Measurements from ENCODE around the gene METTL25B.

The METTL25B gene

DNA sequence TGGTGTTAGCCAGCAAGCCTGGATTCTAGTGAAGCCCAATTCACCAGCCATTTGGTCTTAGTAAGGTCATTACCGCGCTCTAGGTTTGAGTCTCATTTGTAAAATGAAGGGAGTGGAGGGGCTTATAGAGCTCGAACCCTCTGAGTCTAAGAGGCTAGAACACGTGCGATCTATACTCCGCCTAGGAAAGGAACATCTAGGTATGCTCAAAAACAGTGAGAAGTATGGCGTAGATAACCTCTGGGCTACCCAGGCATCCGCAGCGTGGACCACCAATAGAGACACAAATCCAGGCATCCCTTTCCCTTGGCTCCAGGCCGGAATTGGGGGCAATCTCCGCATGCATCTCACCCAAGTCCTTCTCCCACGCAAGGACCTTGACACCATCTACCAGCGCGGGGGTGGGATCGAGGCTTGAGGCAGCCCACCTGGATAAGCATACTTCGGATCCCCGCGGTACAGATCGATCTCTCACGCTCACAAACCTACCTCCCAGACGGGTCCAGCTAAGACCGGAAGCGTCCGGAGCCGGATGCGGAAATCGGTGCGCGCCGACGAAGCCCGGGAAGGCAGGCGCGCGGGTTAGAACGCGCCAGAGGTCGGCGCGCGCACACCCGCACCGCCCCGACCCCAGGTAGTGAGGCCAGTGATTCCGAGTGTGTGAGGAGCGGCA, at the start of gene METTL25B:
Gene METTL25B, plus strand, starts transcription at position 544 of the 673 bp plus-strand sequence. CDS start 636 bp downstream, outside the sequence.
- Histone ChIP-seq H3K36me3 (peaks cover 31% of the 10 kb centered on the region), H3K4me1 (ENCODE audit: control insufficient read depth in 1 of 2, insufficient read depth in 1 of 2, low read depth in 1 of 2, low read length in 1 of 2) (peaks cover 37 to 42% of the 10 kb centered on the region in 2 experiments), H3K27ac (peak within 1 kb of the TSS; percentile 98), H3K9me3 (no peaks in the 10 kb centered on the region), H3K4me3 (ENCODE audit: low read depth in 1 of 2, low read length in 1 of 2) (peak within 1 kb of the TSS; percentile 88 to 98), H3K27me3 (no peaks in the 10 kb centered on the region)
- TF ChIP-seq, protein P1, sequence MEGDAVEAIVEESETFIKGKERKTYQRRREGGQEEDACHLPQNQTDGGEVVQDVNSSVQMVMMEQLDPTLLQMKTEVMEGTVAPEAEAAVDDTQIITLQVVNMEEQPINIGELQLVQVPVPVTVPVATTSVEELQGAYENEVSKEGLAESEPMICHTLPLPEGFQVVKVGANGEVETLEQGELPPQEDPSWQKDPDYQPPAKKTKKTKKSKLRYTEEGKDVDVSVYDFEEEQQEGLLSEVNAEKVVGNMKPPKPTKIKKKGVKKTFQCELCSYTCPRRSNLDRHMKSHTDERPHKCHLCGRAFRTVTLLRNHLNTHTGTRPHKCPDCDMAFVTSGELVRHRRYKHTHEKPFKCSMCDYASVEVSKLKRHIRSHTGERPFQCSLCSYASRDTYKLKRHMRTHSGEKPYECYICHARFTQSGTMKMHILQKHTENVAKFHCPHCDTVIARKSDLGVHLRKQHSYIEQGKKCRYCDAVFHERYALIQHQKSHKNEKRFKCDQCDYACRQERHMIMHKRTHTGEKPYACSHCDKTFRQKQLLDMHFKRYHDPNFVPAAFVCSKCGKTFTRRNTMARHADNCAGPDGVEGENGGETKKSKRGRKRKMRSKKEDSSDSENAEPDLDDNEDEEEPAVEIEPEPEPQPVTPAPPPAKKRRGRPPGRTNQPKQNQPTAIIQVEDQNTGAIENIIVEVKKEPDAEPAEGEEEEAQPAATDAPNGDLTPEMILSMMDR (IDR thresholded peaks at IDR 0.05) = no peak

DNA sequence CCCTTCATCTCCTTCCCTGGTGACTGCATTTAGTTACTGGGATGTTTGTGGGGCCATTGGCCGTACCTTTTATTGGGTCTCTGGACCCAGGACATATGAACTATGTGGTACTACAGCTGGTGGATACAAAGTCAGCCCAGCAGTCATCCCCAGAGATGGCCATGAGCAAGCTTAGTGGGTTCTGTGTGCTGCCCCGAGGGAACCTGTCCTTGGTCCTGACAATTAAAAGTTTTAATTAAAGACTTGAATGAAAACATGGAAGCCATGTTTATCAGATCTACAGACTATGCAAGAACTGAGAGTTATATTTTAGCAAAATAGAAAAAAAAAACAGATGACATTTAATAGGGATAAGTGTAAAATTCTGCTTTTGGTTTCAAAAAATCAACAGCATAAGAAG, 48.2 kb upstream of the METTL25B start:
- H3K9me3 ChIP-seq = no peaks in the 10 kb centered on the region
- TF ChIP-seq, protein P1 (IDR thresholded peaks at IDR 0.05) = no peak
- peaks cover 100% of the 10 kb centered on the region for H3K27me3 ChIP-seq
- H3K4me3 ChIP-seq (ENCODE audit: low read depth in 1 of 2, low read length in 1 of 2) = no peak overlapping the region
- no peak overlapping the region for H3K27ac ChIP-seq
- no peaks in the 10 kb centered on the region for H3K4me1 ChIP-seq (ENCODE audit: control insufficient read depth in 1 of 2, insufficient read depth in 1 of 2, low read depth in 1 of 2, low read length in 1 of 2)
- H3K36me3 ChIP-seq = no peaks in the 10 kb centered on the region

DNA sequence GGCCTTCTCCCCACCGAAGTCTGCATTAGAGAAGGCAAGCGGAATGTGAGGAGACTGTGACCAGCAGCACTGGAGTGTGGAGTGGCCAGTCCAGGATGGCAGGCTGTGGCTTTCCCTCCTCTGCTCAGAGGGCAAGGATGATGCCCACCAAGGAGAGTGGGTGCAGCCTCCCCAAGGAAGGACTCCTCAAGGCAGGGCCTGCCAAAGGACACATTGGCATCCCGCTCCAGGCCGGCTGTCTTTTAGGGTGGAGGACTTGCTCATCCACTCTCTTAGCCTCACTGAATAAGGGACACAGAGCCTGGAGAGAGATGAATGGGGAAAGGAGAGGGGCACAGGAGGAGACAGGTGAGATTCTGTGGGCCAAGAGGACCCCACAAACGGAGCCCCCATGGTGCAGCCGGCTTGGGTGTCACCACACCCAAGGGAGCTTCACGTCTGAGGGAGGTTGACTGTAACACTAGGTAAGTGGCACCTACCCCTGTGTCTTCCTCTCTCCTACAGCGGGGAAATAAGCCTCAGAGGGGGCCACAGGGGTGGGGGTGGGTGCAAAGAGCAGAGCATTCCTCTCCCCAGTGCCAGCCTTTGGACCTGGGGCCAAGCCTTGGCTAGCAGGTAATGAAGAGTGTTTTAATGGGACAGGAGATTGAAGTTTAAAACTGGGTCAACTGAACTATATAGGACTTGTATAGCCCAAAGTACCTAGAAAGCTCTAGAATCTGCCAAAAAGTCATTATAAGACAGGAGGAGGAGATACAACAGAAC, 46.9 kb upstream of the METTL25B start:
- no peak overlapping the region for H3K4me3 ChIP-seq (ENCODE audit: low read depth in 1 of 2, low read length in 1 of 2)
- H3K27me3 ChIP-seq = peaks cover 100% of the 10 kb centered on the region
- no peaks in the 10 kb centered on the region for H3K9me3 ChIP-seq
- TF ChIP-seq, protein P1 (IDR thresholded peaks at IDR 0.05) = no peak
- no peaks in the 10 kb centered on the region for H3K4me1 ChIP-seq (ENCODE audit: control insufficient read depth in 1 of 2, insufficient read depth in 1 of 2, low read depth in 1 of 2, low read length in 1 of 2)
- no peaks in the 10 kb centered on the region for H3K36me3 ChIP-seq
- H3K27ac ChIP-seq = no peak overlapping the region

DNA sequence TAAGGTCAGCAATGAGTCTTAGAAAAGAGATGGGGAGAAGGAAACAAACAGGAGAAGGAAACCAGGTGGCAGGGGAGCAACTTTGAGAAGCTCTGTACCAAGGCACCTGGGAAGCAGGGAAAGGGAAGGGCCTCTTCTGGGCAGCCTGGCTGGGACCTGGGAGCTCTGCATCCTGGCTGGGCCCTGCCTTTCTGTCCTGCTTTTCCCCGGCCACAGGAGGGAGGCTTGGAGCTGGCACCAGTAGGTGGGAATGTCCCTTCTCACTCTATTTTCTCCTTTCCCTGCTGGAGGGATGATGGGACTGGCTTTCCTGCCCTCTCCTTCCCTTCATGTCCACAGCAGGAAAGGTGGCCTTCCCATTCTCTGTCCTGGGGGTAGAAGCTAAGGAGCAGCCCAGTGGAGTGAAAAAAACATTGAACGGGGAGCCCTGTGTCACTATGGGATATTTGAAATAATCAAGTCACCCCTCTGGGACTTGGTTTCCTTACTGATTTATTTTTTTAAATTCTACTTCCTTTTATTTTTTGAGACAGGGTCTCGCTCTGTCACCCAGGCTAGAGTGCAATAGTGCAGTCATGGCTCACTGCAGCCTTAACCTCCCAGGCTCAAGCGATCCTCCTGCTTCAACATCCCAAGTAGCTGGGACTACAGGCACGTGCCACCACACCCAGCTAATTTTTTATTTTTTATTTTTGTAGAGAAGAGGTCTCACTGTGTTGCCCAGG, 45.9 kb upstream of the METTL25B start:
- no peak overlapping the region for H3K27ac ChIP-seq
- TF ChIP-seq, protein P1 (IDR thresholded peaks at IDR 0.05) = no peak
- peaks cover 99% of the 10 kb centered on the region for H3K27me3 ChIP-seq
- no peaks in the 10 kb centered on the region for H3K4me1 ChIP-seq (ENCODE audit: control insufficient read depth in 1 of 2, insufficient read depth in 1 of 2, low read depth in 1 of 2, low read length in 1 of 2)
- H3K4me3 ChIP-seq (ENCODE audit: low read depth in 1 of 2, low read length in 1 of 2) = no peak overlapping the region
- no peaks in the 10 kb centered on the region for H3K36me3 ChIP-seq
- no peaks in the 10 kb centered on the region for H3K9me3 ChIP-seq

DNA sequence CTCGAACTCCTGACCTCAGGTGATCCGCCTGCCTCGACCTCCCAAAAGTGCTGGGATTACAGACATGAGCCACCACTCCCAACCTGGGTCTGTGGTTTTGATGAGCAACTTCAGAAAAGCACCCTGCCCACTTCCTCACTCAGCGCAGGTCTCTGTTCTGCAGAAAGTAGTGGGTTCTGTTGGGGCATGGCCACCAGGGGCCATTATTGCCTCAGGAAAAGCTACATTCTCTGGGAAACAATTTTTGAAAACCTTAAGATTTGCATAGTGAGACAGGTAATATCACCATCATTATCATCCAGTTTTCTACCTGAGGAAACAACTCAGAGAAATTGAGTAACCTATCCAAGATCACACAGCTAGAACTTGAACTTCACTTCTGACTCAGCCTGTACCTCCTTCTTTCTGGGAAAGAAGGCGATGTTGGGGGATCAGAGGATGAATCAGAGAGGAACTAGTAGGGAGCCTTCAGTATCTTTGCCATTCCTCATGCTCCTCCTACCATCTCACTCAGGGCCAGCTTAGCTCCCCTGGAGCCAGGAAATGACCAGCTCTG, 44.0 kb upstream of the METTL25B start:
- H3K9me3 ChIP-seq = no peaks in the 10 kb centered on the region
- TF ChIP-seq, protein P1 (IDR thresholded peaks at IDR 0.05) = no peak
- no peak overlapping the region for H3K4me3 ChIP-seq (ENCODE audit: low read depth in 1 of 2, low read length in 1 of 2)
- H3K27ac ChIP-seq = no peak overlapping the region
- H3K36me3 ChIP-seq = no peaks in the 10 kb centered on the region
- no peaks in the 10 kb centered on the region for H3K4me1 ChIP-seq (ENCODE audit: control insufficient read depth in 1 of 2, insufficient read depth in 1 of 2, low read depth in 1 of 2, low read length in 1 of 2)
- H3K27me3 ChIP-seq = peaks cover 99% of the 10 kb centered on the region
